Peyer's patch (tissue), 4 donors: ENCODE data around the gene SQSTM1.

Source experiments
- CTCF ChIP-seq, 6 experiments: fragments of 450-650 bp in 4 of 6; fragments of 200-600 bp in 2 of 6; sonication (generic) in 1 of 6; IDR thresholded peaks; one replicate each; pipeline ENCODE4 v1.5.1; 2017 to 2019; ENCODE audit warnings: antibody characterized with exemption in 6 of 6, mild to moderate bottlenecking in 3 of 6, moderate library complexity in 1 of 6
- POLR2A ChIP-seq, 2 donors: fragments of 450-650 bp; IDR thresholded peaks; one replicate each; pipeline ENCODE4 v1.5.1; 2017; ENCODE audit warnings: antibody characterized with exemption in 2 of 2, mild to moderate bottlenecking in 2 of 2, moderate library complexity in 2 of 2

- TF ChIP-seq CTCF (IDR thresholded peaks at IDR 0.05) (no peak), POLR2A (IDR thresholded peaks at IDR 0.05) (no peak)
These were observed 26.5 kb upstream of the SQSTM1 start for GRCh38 chr5:179794171-179794570.
